ENCODE data around the gene NCOA3. TPM values are rescaled to one million over a fixed set of nuclear protein-coding genes. Genes with fewer than 3 reads are reported as not detected.

The NCOA3 gene
- total RNA-seq, 1 donor from 2014 or later = 25.5 TPM

- H3K4me3 ChIP-seq (ENCODE audit: low read depth, low read length) = no peak overlapping the region
- H3K27me3 ChIP-seq (ENCODE audit: control insufficient read depth, insufficient read depth, low read length) = no peaks in the 10 kb centered on the region
- no peaks in the 10 kb centered on the region for H3K36me3 ChIP-seq (ENCODE audit: control insufficient read depth, insufficient read depth, low read length)
- no peak for FAIRE-seq
- DNase-seq (ENCODE audit: low read depth) = peak; percentile 83
- TF ChIP-seq CTCF (IDR thresholded peaks at IDR 0.05; ENCODE audit: insufficient read depth, low read length, severe bottlenecking) = no peak
These were observed 108.7 kb downstream of the NCOA3 start for GRCh38 chr20:47610247-47610944.

GRCh38 chr20:47610945-47611250 lies 109.2 kb downstream of the NCOA3 start:
- Histone ChIP-seq H3K27me3 (ENCODE audit: control insufficient read depth, insufficient read depth, low read length) (no peaks in the 10 kb centered on the region), H3K4me3 (ENCODE audit: low read depth, low read length) (no peak overlapping the region), H3K36me3 (ENCODE audit: control insufficient read depth, insufficient read depth, low read length) (no peaks in the 10 kb centered on the region)
- FAIRE-seq = no peak
- no peak for TF ChIP-seq CTCF (IDR thresholded peaks at IDR 0.05; ENCODE audit: insufficient read depth, low read length, severe bottlenecking)
- no peak for DNase-seq (ENCODE audit: low read depth)

GRCh38 chr20:47611785-47612184 lies 110.1 kb downstream of the NCOA3 start:
- TF ChIP-seq CTCF (IDR thresholded peaks at IDR 0.05; ENCODE audit: insufficient read depth, low read length, severe bottlenecking) = no peak
- Histone ChIP-seq H3K27me3 (ENCODE audit: control insufficient read depth, insufficient read depth, low read length) (no peaks in the 10 kb centered on the region), H3K36me3 (ENCODE audit: control insufficient read depth, insufficient read depth, low read length) (no peaks in the 10 kb centered on the region), H3K4me3 (ENCODE audit: low read depth, low read length) (no peak overlapping the region)
- no peak for FAIRE-seq
- DNase-seq (ENCODE audit: low read depth) = no peak

GRCh38 chr20:47612670-47613069 lies 111.0 kb downstream of the NCOA3 start:
- no peak for DNase-seq (ENCODE audit: low read depth)
- no peak for FAIRE-seq
- Histone ChIP-seq H3K27me3 (ENCODE audit: control insufficient read depth, insufficient read depth, low read length) (no peaks in the 10 kb centered on the region), H3K36me3 (ENCODE audit: control insufficient read depth, insufficient read depth, low read length) (no peaks in the 10 kb centered on the region), H3K4me3 (ENCODE audit: low read depth, low read length) (no peak overlapping the region)
- TF ChIP-seq CTCF (IDR thresholded peaks at IDR 0.05; ENCODE audit: insufficient read depth, low read length, severe bottlenecking) = no peak

- FAIRE-seq (no peak), DNase-seq (ENCODE audit: low read depth) (no peak)
- Histone ChIP-seq H3K4me3 (ENCODE audit: low read depth, low read length) (no peak overlapping the region), H3K36me3 (ENCODE audit: control insufficient read depth, insufficient read depth, low read length) (no peaks in the 10 kb centered on the region), H3K27me3 (ENCODE audit: control insufficient read depth, insufficient read depth, low read length) (no peaks in the 10 kb centered on the region)
- TF ChIP-seq CTCF (IDR thresholded peaks at IDR 0.05; ENCODE audit: insufficient read depth, low read length, severe bottlenecking) = no peak
These were observed 113.1 kb downstream of the NCOA3 start for GRCh38 chr20:47614703-47615309.

- Histone ChIP-seq H3K36me3 (ENCODE audit: control insufficient read depth, insufficient read depth, low read length) (no peaks in the 10 kb centered on the region), H3K4me3 (ENCODE audit: low read depth, low read length) (no peak overlapping the region), H3K27me3 (ENCODE audit: control insufficient read depth, insufficient read depth, low read length) (no peaks in the 10 kb centered on the region)
- no peak for DNase-seq (ENCODE audit: low read depth)
- FAIRE-seq = no peak
- TF ChIP-seq CTCF (IDR thresholded peaks at IDR 0.05; ENCODE audit: insufficient read depth, low read length, severe bottlenecking) = no peak
These were observed 116.8 kb downstream of the NCOA3 start for GRCh38 chr20:47618479-47618878.

All from bronchial epithelial cell (primary cell).